Sigmoid colon (tissue), 4 donors: ENCODE measurements around the gene CD63.

ENCODE experiments used
- EP300 ChIP-seq, 4 donors: sonication (generic); formaldehyde crosslinking; IDR thresholded peaks; one replicate each; pipeline ENCODE4 v1.6.1; 2017; ENCODE audit warnings: antibody characterized with exemption in 4 of 4
- POLR2A ChIP-seq, 2 donors: fragments of 450-650 bp; IDR thresholded peaks; one replicate each; pipeline ENCODE4 v1.6.1; 2016; ENCODE audit warnings: antibody characterized with exemption in 2 of 2, mild to moderate bottlenecking in 2 of 2, moderate library complexity in 2 of 2
- POLR2AphosphoS5 ChIP-seq, 4 donors: sonication (generic); formaldehyde crosslinking; IDR thresholded peaks; one replicate each; pipeline ENCODE4 v1.6.1; 2017; ENCODE audit warnings: antibody characterized with exemption in 4 of 4
- TF ChIP-seq, protein P1 (sequence below), 4 experiments: fragments of 450-650 bp in 3 of 4; fragments of 200-600 bp in 1 of 4; IDR thresholded peaks; one replicate each; pipeline ENCODE4 v1.5.1; 2016 to 2019; ENCODE audit warnings: antibody characterized with exemption in 4 of 4, mild to moderate bottlenecking in 3 of 4, moderate library complexity in 2 of 4

DNA sequence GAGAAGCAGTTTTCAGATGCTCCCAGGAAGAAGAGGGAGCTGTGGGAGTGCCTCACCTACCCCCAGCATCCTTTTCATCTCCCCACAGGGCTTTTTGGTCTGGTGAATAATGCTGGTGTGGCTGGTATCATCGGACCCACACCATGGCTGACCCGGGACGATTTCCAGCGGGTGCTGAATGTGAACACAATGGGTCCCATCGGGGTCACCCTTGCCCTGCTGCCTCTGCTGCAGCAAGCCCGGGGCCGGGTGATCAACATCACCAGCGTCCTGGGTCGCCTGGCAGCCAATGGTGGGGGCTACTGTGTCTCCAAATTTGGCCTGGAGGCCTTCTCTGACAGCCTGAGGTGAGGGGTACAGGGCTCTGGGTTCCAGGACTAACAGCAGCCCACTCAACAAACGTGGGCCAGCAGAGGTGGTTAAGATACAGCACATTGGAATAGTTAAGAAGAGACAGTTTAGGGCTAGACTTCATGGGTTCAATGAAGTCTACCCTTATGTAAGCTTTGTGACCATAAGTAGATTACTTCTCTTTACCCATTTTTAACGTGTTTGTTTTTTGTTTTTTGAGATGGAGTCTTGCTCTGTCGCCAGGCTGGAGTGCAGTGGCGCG, 7.1 kb downstream of the CD63 start:
- TF ChIP-seq, protein P1, sequence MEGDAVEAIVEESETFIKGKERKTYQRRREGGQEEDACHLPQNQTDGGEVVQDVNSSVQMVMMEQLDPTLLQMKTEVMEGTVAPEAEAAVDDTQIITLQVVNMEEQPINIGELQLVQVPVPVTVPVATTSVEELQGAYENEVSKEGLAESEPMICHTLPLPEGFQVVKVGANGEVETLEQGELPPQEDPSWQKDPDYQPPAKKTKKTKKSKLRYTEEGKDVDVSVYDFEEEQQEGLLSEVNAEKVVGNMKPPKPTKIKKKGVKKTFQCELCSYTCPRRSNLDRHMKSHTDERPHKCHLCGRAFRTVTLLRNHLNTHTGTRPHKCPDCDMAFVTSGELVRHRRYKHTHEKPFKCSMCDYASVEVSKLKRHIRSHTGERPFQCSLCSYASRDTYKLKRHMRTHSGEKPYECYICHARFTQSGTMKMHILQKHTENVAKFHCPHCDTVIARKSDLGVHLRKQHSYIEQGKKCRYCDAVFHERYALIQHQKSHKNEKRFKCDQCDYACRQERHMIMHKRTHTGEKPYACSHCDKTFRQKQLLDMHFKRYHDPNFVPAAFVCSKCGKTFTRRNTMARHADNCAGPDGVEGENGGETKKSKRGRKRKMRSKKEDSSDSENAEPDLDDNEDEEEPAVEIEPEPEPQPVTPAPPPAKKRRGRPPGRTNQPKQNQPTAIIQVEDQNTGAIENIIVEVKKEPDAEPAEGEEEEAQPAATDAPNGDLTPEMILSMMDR (IDR thresholded peaks at IDR 0.05), result no peak
- TF ChIP-seq POLR2A (IDR thresholded peaks at IDR 0.05) (no peak), POLR2AphosphoS5 (IDR thresholded peaks at IDR 0.05) (no peak), EP300 (IDR thresholded peaks at IDR 0.05) (no peak)
